ENCODE measurements around the gene CHCHD3. TPM values are rescaled to one million over a fixed set of nuclear protein-coding genes. Genes with fewer than 3 reads are reported as not detected.

CHCHD3 gene
- polyA plus RNA-seq, 3 donors = 30.5 to 56.7 (median 48.8) TPM

- Histone ChIP-seq H3K36me3 (replicated peaks in 1 of 2; ENCODE audit: control insufficient read depth in 1 of 2, insufficient read depth in 2 of 2, low read length in 2 of 2) (no peaks in the 10 kb centered on the region), H3K4me1 (ENCODE audit: control insufficient read depth in 1 of 2, insufficient read depth in 2 of 2, low read length in 2 of 2) (no peaks in the 10 kb centered on the region), H3K4me2 (replicated peaks; ENCODE audit: extremely low read depth, low read length, poor library complexity, severe bottlenecking) (no peak overlapping the region), H2AFZ (ENCODE audit: insufficient read depth, low read depth, low read length, poor library complexity, severe bottlenecking) (no peak overlapping the region), H3K4me3 (replicated peaks in 1 of 3; ENCODE audit: low read depth in 2 of 3, low read length in 3 of 3) (no peak overlapping the region), H3K79me2 (ENCODE audit: insufficient read depth, low read length) (no peaks in the 10 kb centered on the region), H3K9me3 (replicated peaks in 1 of 2; ENCODE audit: control insufficient read depth in 1 of 2, insufficient read depth in 1 of 2, low read length in 2 of 2) (peaks cover 0 to 4% of the 10 kb centered on the region in 2 donors), H3K27me3 (ENCODE audit: control insufficient read depth in 2 of 2, insufficient read depth in 2 of 2, low read length in 2 of 2) (no peaks in the 10 kb centered on the region), H3K27ac (ENCODE audit: low read depth in 1 of 2, low read length in 2 of 2) (no peak overlapping the region), H3K9ac (ENCODE audit: insufficient read depth, low read length, poor library complexity, severe bottlenecking) (no peak overlapping the region), H4K20me1 (ENCODE audit: insufficient read depth, low read length) (no peaks in the 10 kb centered on the region)
- H3K4me3 Mint-ChIP-seq = no peak overlapping the region
- H3K27ac Mint-ChIP-seq = no peak overlapping the region
- peaks cover 0 to 1% (median 0%) of the 10 kb centered on the region in 3 donors for H3K27me3 Mint-ChIP-seq (ENCODE audit: low read depth in 3 of 3)
- peaks cover 0 to 3% (median 0%) of the 10 kb centered on the region in 7 donors for H3K9me3 Mint-ChIP-seq
- H3K4me1 Mint-ChIP-seq = no peaks in the 10 kb centered on the region
- no peak for DNase-seq
- intact Hi-C loops (cut with micrococcal nuclease) = no loop called here
- H3K36me3 Mint-ChIP-seq = peaks cover 6 to 8% of the 10 kb centered on the region in 2 donors
- no CpG with 5 or more reads among the region's 4 CpGs for WGBS (ENCODE audit: insufficient coverage)
- TF ChIP-seq, protein P1, sequence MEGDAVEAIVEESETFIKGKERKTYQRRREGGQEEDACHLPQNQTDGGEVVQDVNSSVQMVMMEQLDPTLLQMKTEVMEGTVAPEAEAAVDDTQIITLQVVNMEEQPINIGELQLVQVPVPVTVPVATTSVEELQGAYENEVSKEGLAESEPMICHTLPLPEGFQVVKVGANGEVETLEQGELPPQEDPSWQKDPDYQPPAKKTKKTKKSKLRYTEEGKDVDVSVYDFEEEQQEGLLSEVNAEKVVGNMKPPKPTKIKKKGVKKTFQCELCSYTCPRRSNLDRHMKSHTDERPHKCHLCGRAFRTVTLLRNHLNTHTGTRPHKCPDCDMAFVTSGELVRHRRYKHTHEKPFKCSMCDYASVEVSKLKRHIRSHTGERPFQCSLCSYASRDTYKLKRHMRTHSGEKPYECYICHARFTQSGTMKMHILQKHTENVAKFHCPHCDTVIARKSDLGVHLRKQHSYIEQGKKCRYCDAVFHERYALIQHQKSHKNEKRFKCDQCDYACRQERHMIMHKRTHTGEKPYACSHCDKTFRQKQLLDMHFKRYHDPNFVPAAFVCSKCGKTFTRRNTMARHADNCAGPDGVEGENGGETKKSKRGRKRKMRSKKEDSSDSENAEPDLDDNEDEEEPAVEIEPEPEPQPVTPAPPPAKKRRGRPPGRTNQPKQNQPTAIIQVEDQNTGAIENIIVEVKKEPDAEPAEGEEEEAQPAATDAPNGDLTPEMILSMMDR (IDR thresholded peaks at IDR 0.05) = no peak
These were observed 223.1 kb downstream of the CHCHD3 start for GRCh38 chr7:132858760-132859159.

DNA sequence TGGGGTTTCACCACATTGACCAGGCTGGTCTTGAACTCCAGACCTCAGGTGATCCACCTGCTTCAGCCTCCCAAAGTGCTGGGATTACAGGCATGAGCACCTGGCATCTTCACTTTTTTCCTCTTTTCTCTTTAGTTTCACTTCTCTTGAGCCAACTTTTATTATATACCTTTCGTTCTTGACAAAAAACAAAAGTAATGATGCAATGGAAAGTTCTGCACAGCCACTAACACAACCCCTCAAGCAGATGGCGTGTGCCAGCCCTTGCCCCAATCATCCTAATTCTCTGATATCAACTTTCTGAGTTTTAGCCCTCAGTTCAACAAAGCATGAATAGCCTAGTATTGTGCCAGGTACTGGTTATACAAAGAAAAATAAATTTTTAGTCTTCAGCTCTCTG lies 223.6 kb downstream of the CHCHD3 start:
- H3K4me3 Mint-ChIP-seq = no peak overlapping the region

More for the DNA sequence above, 223.6 kb downstream of the CHCHD3 start:
- no peaks in the 10 kb centered on the region for H3K36me3 ChIP-seq (replicated peaks in 1 of 2; ENCODE audit: control insufficient read depth in 1 of 2, insufficient read depth in 2 of 2, low read length in 2 of 2)
- Mint-ChIP-seq H3K36me3 (peaks cover 8 to 10% of the 10 kb centered on the region in 2 donors), H3K27ac (no peak overlapping the region), H3K9me3 (peaks cover 0 to 3% (median 0%) of the 10 kb centered on the region in 7 donors), H3K4me1 (no peaks in the 10 kb centered on the region), H3K27me3 (ENCODE audit: low read depth in 3 of 3) (peaks cover 0 to 3% (median 0%) of the 10 kb centered on the region in 3 donors)
- no peak overlapping the region for H3K4me3 ChIP-seq (replicated peaks in 1 of 3; ENCODE audit: low read depth in 2 of 3, low read length in 3 of 3)
- H4K20me1 ChIP-seq (ENCODE audit: insufficient read depth, low read length) = no peaks in the 10 kb centered on the region
- no peak overlapping the region for H2AFZ ChIP-seq (ENCODE audit: insufficient read depth, low read depth, low read length, poor library complexity, severe bottlenecking)
- H3K9me3 ChIP-seq (replicated peaks in 1 of 2; ENCODE audit: control insufficient read depth in 1 of 2, insufficient read depth in 1 of 2, low read length in 2 of 2) = peaks cover 0 to under 1% of the 10 kb centered on the region in 2 donors
- no peak overlapping the region for H3K9ac ChIP-seq (ENCODE audit: insufficient read depth, low read length, poor library complexity, severe bottlenecking)
- no peaks in the 10 kb centered on the region for H3K27me3 ChIP-seq (ENCODE audit: control insufficient read depth in 2 of 2, insufficient read depth in 2 of 2, low read length in 2 of 2)
- 33% methylated on average over 1 of the region's 2 CpGs for WGBS (ENCODE audit: insufficient coverage)
- TF ChIP-seq, protein P1 (IDR thresholded peaks at IDR 0.05) = no peak
- no peak overlapping the region for H3K27ac ChIP-seq (ENCODE audit: low read depth in 1 of 2, low read length in 2 of 2)
- H3K4me2 ChIP-seq (replicated peaks; ENCODE audit: extremely low read depth, low read length, poor library complexity, severe bottlenecking) = no peak overlapping the region
- H3K79me2 ChIP-seq (ENCODE audit: insufficient read depth, low read length) = no peaks in the 10 kb centered on the region
- H3K4me1 ChIP-seq (ENCODE audit: control insufficient read depth in 1 of 2, insufficient read depth in 2 of 2, low read length in 2 of 2) = no peaks in the 10 kb centered on the region
- intact Hi-C loops (cut with micrococcal nuclease) = no loop called here
- DNase-seq = no peak
